GM19238 (cell line): Measurements from ENCODE around the gene BCAT1.
"Not testable (repeated sequence)": the region's sequence is repeated elsewhere in the genome, so short reads cannot be mapped to it uniquely, and the experiment has no call there.

Experiments
- DNase-seq: peaks from one replicate; pipeline ENCODE4 v3.0.0; 2011; ENCODE audit warnings: low spot score; ENCODE audit not compliant: insufficient read length

Gene BCAT1

GRCh38 chr12:24818351-24818750, 130.6 kb downstream of the BCAT1 start:
- DNase-seq: no peak

GRCh38 chr12:24815114-24815423, 133.8 kb downstream of the BCAT1 start:
- DNase-seq: no peak

DNA sequence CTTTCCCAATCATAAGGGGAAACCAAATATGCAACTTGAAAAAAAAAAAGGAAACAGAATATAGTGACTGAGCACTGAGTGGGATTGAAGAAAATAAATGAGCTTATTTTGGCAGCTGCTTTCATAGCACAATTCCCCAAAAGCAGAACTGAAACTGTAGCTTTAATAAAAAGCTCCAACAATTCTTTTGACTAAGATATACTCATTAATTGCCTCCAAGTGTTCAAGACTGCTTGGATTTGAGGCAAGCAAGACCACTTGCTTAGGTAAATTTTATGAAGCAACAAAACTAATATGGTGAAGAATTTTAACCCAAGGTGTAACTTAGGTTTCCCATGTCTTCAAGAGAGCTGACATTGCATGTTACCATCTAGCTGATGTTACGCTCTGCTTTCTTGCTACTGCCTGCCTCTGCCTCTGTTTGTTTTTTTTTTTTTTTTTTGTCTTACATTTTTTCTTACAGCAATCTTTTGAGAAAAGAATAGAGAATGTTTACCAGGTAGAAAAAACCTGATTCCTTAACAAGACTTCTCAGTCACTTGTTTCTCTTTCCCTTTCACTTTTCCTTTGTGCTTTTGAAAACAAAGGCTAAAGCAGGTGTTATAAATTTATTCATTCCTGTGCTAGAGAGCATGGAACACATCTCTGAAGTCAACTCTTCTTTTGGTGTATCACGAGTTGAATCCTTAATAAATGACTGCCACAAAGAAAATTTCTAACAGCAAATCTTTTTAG, 134.4 kb downstream of the BCAT1 start:
- no peak for DNase-seq

GRCh38 chr12:24810378-24810777, 138.5 kb downstream of the BCAT1 start:
- DNase-seq: no peak

DNA sequence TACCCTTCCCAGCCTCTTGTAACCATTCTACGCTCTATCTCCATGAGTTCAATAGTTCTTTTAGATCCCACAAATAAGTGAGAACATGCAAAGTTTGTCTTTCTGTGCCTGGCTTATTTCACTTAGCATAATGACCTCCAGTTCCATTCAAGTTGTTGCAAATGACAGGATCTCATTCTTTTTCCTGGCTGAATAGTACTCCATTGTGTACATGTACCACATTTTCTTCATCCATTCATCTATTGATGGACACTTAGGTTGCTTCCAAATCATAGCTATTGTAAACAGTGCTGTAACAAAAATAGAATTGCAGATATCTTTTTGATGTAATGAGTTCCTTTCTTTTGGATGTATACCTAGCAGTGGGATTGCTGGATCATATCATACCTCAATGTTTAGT, 139.6 kb downstream of the BCAT1 start:
- not testable (repeated sequence) for DNase-seq

- no peak for DNase-seq
Measured at GRCh38 chr12:24808651-24809050, 140.2 kb downstream of the BCAT1 start.

- DNase-seq: no peak
Measured at GRCh38 chr12:24806386-24806785, 142.5 kb downstream of the BCAT1 start.

GRCh38 chr12:24803430-24804245, 145.3 kb downstream of the BCAT1 start:
- DNase-seq: no peak

GRCh38 chr12:24798335-24798734, 150.6 kb downstream of the BCAT1 start:
- peak; percentile 16 for DNase-seq

DNA sequence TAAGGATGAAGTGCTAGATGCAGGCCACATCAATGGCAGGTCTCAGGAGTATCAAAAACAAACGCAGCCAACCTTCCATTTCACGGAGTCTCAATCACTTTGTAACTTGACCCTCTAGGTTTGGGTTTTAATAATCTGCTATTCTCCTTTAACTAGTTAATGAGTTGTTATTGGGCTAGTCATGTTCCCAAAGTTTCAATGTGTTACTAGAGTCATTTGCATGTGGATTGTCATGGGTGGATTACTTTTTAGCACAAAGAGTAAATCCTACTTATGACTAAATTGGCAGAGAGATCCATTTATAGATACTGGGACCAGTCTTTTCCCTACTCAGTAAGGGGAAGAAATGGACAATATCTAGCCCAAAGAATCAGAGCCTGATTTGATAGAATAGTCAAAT, 151.0 kb downstream of the BCAT1 start:
- no peak for DNase-seq

DNA sequence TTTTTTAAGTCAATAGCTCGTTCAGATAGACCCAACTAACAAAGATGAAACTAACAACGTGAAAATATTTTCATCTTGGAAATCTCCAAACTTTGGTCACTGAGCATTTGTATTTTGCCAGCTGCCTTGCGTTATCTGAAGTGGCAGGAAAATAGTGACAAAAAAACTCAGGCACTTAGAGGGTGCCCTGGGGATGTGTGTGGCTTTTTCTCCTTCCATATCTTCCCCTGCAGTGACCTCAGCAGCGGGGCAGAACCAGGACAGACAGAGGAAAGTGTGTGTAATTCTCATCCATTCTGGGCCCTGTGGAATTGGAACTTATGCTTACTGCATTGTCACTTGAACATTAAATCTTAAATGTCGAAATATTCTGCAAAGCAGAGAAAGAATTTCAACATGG, 152.0 kb downstream of the BCAT1 start:
- no peak for DNase-seq

- DNase-seq: no peak
Measured at GRCh38 chr12:24795699-24796347, 153.1 kb downstream of the BCAT1 start.

- no peak for DNase-seq
Measured at GRCh38 chr12:24791622-24792021, 157.3 kb downstream of the BCAT1 start.

DNA sequence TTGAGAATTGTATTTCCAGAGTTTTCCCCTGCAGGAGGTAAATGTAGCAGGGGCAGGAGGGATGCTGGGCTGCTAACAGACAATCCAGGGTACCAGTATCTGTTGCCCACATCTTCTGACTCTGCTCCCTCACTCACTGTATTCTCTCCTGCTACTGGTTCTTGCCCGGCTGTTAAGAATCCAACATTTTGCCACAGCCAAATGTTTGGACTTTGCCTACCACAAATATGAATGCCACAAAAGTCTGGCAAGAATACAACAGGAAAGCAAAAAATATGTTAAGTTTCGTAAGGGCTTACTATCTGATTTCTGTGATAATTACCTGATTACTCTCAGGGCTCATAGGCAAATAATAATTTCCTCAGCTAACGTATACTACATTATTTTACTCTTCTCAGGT, 160.0 kb downstream of the BCAT1 start:
- no peak for DNase-seq

DNA sequence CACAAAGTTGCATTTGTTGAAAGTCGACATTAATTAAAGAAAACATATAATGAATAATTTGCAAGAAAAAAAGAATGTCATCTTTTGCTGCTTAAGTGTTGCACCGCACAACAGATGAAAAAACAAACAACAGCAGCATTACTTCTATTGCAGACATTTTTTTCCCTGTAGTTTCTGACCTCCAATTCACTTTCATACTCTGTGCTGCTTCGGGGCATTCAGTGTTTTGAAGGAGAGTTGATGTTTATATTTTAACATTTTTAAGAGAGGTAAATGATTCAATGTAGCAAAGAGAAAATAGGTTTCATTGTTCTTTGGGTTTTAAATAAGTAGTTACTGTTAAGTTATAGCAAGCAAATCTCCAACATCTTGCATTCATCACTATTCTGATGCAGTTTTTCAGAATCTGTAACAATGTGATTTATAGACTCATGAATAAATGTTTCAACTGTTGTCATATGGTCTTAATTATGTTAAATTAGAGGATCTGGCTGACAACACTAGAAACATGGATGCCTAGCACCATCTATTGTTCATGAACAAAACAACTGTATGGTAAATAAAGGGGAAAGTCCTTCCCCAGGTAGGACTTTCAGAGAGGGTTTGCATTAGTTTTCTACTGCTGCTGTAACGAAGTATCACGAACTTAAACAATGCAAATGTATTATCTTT, 168.1 kb downstream of the BCAT1 start:
- no peak for DNase-seq

GRCh38 chr12:24778486-24779304, 170.2 kb downstream of the BCAT1 start:
- DNase-seq: peak; percentile 5

DNA sequence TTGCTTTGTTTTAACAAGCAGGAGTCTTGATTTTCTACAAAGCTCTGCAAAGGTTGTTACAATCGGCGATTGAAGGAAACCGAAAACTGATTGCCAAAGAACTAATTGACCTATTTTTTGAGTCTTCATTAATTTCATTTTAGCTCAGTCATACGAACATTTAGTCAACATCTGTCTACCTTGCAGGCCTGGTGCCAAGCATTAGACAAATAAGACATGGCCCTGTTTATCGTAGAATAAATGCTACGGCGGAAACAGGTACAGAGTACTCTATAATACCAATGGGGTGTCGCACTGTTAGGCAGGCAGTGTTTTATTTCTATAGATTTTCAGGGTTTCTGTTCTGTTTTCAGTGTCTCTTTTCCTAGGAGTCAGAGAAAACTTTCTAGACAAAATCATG, 171.5 kb downstream of the BCAT1 start:
- no peak for DNase-seq

DNA sequence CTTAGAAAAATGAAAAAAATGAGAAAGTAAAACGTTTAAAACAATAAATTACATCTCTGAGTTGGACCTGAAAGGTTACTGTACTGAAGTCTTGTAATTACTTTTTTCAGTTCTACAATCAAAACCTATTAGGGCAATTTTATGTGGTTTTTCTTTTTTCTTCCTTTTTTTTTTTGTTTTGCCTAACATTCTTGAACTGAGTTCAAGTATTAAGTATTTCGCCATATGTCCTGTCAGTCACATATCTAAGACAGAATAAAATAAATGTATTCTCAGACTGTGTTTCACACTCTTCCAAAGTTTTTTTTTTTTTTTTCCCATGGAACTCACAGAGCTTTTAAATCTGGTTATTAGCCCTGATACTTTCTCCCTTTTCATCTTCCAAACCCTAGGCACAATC, 172.0 kb downstream of the BCAT1 start:
- no peak for DNase-seq

DNA sequence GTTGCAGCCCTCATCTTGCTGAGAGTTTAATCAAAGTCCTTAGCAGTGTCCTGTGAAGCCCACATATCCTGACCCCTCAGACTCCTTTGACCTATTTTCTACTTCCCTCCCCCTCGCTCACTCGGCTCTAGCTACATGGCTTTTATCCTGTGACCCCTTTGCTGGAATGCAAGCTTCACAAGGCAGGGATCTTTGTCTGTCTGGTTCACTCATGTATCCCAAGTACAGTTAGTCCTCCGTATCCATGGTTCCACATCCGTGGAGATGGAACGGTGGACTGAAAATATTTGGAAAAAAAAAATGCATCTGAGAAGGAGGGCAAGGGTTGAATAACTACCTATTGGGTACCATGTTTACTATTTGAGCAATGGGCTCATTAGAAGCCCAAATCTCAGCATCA, 173.8 kb downstream of the BCAT1 start:
- no peak for DNase-seq

GRCh38 chr12:24773996-24774395, 174.9 kb downstream of the BCAT1 start:
- no peak for DNase-seq

DNA sequence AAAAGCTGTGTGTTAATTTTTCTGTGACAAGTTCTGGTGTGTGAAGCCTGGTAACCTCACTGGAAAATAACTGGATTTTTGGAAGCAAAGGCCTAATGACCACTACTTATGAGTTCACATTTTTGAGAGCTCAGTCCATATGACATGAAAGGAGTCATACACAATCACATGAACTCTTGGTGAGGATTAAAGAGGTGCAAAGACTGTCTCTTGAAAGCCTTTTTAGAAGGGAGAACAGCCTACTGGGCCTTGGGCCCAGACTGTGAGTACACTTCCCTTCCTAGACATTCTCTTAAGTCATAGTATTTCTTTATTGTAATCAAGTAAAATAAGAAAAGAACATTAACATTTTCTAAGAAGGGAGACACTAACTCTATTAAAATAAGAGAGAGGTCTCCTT, 176.1 kb downstream of the BCAT1 start:
- no peak for DNase-seq
